ENCODE data around the gene CEP68. TPM values are rescaled to one million over a fixed set of nuclear protein-coding genes. Genes with fewer than 3 reads are reported as not detected.

CEP68 gene
- polyA plus RNA-seq, 1 donor from 2014 or later, result 34.7 TPM

- Histone ChIP-seq H4K20me1 (ENCODE audit: insufficient read depth) (no peaks in the 10 kb centered on the region), H3K4me3 (ENCODE audit: low read length) (no peak overlapping the region), H3K36me3 (ENCODE audit: insufficient read depth, low read length) (peaks cover 14% of the 10 kb centered on the region), H3K79me2 (replicated peaks; ENCODE audit: insufficient read depth, low read length) (no peaks in the 10 kb centered on the region), H3K9me2 (ENCODE audit: insufficient read depth, low read length) (no peaks in the 10 kb centered on the region), H3K9ac (ENCODE audit: low read length) (no peak overlapping the region), H3K27me3 (ENCODE audit: insufficient read depth, low read depth, low read length) (no peaks in the 10 kb centered on the region), H3K27ac (ENCODE audit: low read length) (no peak overlapping the region), H3F3A (ENCODE audit: insufficient read depth, low read length, poor library complexity, severe bottlenecking) (no peaks in the 10 kb centered on the region), H3K4me2 (ENCODE audit: low read length) (no peak overlapping the region), H2AFZ (ENCODE audit: low read depth, low read length) (no peak overlapping the region), H3K9me3 (ENCODE audit: low read length) (no peaks in the 10 kb centered on the region)
- TF ChIP-seq POLR2AphosphoS5 (IDR thresholded peaks at IDR 0.05) (no peak), TAF1 (IDR thresholded peaks at IDR 0.05; ENCODE audit: low read depth) (no peak), EP300 (conservative IDR thresholded peaks at IDR 0.05; ENCODE audit: poor library complexity, severe bottlenecking) (no peak), CTCF (IDR thresholded peaks at IDR 0.05; ENCODE audit: poor library complexity, severe bottlenecking) (no peak), EZH2 (IDR thresholded peaks at IDR 0.05; ENCODE audit: borderline replicate concordance, insufficient read depth, low read length, poor library complexity, severe bottlenecking) (no peak), SMC3 (conservative IDR thresholded peaks at IDR 0.05; ENCODE audit: poor library complexity) (no peak), RAD21 (conservative IDR thresholded peaks at IDR 0.05) (no peak), REST (IDR thresholded peaks at IDR 0.05; ENCODE audit: borderline replicate concordance) (no peak), MXI1 (conservative IDR thresholded peaks at IDR 0.05; ENCODE audit: poor library complexity, severe bottlenecking) (no peak)
Measured at GRCh38 chr2:65022189-65022588, 34.0 kb upstream of the CEP68 start.

DNA sequence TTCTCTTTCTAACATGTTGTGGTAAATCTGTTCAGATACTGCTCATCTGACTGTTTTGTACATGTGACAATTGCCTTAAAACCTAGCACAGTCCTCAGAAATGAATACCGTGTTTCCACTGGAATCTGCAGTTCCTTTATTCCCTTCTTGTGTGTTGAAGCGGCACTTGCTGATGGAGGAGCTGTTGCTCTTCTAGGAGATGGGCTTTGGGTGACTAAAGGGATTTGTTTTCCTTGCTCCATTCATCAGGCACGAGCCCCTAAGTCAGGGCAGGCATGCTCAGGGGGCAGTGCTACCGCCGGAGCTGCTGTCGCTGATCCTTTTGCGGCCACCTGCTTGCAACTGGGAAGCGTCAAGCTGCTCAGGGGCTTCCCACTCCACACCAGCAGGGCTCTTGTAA, 32.5 kb upstream of the CEP68 start:
- Histone ChIP-seq H3K9me3 (ENCODE audit: low read length) (no peaks in the 10 kb centered on the region), H3K9me2 (ENCODE audit: insufficient read depth, low read length) (no peaks in the 10 kb centered on the region), H3K4me2 (ENCODE audit: low read length) (no peak overlapping the region), H3K27me3 (ENCODE audit: insufficient read depth, low read depth, low read length) (no peaks in the 10 kb centered on the region), H3K36me3 (ENCODE audit: insufficient read depth, low read length) (peaks cover 9% of the 10 kb centered on the region), H3K9ac (ENCODE audit: low read length) (no peak overlapping the region), H2AFZ (ENCODE audit: low read depth, low read length) (no peak overlapping the region), H4K20me1 (ENCODE audit: insufficient read depth) (no peaks in the 10 kb centered on the region), H3K4me3 (ENCODE audit: low read length) (no peak overlapping the region), H3F3A (ENCODE audit: insufficient read depth, low read length, poor library complexity, severe bottlenecking) (no peaks in the 10 kb centered on the region), H3K27ac (ENCODE audit: low read length) (no peak overlapping the region), H3K79me2 (replicated peaks; ENCODE audit: insufficient read depth, low read length) (no peaks in the 10 kb centered on the region)
- no peak for TF ChIP-seq RAD21 (conservative IDR thresholded peaks at IDR 0.05)
- no peak for TF ChIP-seq POLR2AphosphoS5 (IDR thresholded peaks at IDR 0.05)

Data from neural cell (in vitro differentiated cells).